Lung microvascular endothelial cell (primary cell): Measurements from ENCODE around the gene UGP2. TPM values are rescaled to one million over a fixed set of nuclear protein-coding genes. Genes with fewer than 3 reads are reported as not detected.
"Not testable (repeated sequence)": the region's sequence is repeated elsewhere in the genome, so short reads cannot be mapped to it uniquely, and the experiment has no call there.

ENCODE experiments used
- DNase-seq, 2 donors: peaks; one replicate each; pipeline versions ENCODE4 v3.0.0 to v3.0.0-alpha.2; 2010; ENCODE audit warnings: low read depth in 2 of 2
- total RNA-seq: library from RNA; depleted of rRNA; stranded (reverse); fragments of >200 nt; gene quantifications from 2 replicates; pipeline ENCODE4 v1.2.1, GENCODE V29; 2014

Gene UGP2
- total RNA-seq, 1 donor from 2014 or later = 182 TPM

- DNase-seq = no peak
These were observed 1.5 kb upstream of the UGP2 start for GRCh38 chr2:63840081-63840784.

DNA sequence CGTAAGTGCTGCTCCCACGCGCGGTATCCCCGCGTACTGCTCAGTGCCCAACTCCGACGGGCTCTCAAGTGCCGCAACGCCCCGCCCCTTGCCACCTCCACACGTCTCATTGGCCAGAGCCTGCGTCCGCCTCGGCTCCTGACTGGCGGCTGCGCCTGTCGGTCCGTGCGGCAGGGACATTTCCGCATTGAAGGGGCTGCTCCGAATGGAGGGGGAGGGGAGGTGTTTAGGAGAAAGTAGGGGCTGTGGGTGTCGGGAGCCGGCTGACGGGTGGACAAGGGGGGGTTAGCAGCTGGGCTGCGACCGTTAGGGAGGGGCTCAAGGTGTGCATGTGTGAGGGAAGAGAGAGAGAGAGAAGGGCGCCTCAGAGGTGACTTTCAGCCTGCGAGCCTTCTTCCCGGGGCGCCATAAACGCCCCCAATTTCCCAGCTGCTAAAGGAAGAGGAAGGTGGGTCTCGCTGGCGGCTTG, 877 bp upstream of the UGP2 start:
- peak; percentile 99 for DNase-seq

- peak; percentile 33 to 47 for DNase-seq
These were observed 709 bp downstream of the UGP2 start for GRCh38 chr2:63842149-63843061.

DNA sequence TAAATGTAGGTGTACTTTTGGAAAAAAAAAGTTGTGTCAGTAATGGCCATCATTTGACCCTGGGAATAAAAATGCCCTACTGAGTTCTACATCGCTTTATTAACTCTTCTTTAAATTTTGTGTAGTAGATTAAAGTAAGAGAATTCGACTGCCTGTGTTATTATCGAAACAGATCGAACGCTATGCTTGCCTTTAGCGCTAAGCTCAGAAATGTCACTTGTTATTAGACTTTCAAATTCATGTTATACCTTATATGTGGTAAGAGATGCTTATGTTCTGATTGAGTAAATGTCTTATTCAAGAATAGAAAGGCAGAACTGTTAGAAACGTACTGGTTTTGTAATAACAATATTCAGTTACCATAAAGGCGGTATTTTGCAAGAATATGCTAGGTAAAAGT, 1.4 kb downstream of the UGP2 start:
- no peak for DNase-seq

DNA sequence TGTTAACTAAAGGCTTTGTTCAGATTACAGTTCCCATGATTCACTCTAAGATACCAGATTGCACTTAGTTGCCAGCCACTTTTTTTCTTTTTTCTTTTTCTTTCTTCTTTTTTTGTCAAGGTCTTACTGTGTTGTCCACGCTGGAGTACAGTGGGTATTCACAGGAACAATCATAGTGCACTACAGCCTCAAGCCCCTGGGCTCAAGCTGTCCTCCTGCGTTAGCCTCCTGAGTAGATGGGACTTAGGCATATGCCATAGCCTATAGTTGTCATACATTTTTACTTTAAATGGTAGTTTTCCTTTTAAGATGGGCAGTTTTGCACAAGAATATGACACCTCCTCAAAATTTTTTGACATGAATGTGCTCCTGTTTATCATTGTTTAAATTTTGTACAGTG, 2.1 kb downstream of the UGP2 start:
- no peak for DNase-seq

DNA sequence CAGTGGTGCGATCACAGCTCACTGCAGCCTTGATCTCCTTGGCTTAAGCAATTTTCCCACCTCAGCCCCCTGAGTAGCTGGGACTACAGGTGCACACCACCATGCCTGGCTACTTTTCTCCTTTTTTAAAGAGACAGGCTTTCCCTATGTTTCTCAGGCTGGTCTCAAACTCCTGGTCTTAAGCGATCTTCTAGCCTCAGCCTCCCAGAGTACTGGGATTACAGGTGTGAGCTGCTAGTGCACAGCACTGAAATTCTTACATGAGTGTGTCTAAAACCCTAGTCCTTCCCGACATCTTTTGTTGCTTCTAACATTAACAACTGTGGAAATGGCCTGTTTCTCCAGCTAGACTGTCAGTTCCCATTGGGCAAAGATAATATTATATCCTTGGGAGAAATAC, 2.9 kb downstream of the UGP2 start:
- DNase-seq = no peak

DNA sequence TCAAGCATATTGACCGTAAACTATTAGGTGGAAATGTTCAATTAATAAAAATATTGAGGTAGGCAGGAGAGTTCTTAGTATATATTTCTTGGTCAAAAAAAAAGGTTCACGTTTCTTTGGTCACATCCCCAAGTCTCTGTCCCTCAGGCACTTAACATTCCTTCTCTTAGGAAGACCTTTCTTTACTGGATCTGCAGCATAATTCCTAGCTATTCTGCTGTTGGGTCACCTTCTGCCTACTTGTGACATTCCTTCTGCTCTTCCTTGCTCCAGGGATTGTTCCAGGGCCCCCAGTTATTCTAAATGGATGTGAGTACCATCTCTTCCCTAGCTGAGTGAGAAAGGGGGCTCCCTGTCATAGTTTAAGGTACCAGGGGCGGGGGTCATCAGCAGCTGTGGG, 4.2 kb downstream of the UGP2 start:
- no peak for DNase-seq

DNA sequence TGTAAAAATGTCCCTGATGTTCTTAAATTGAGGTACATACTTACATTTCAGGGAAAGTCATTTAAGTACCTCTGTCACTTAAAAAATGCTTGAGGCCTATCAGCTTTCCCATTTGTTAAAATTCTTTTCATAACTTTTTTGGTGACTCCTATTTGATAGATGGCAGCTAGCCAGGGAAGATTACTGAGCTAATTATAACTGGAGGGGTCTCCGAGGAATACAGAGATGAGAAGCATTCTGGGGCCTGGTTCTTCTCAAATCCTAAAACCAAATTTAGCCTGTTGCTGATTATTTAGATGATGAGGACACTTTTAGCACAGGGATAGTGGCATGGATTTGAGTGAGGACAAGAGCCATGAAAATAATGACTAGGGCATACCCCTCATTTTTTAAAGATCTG, 4.8 kb downstream of the UGP2 start:
- no peak for DNase-seq

DNA sequence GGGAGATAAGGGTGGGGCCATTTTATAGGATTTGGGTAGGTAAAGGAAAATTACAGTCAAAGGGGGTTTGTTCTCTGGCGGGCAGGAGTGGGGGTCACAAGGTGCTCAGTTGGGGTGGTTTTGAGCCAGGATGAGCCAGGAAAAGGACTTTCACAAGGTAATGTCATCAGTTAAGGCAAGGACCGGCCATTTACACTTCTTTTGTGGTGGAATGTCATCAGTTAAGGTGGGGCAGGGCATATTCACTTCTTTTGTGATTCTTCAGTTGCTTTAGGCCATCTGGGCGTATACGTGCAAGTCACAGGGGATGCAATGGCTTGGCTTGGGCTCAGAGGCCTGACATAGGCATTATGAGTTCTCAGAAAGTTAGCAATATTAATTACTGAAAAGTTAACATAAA, 5.9 kb downstream of the UGP2 start:
- DNase-seq = not testable (repeated sequence)

- DNase-seq = no peak
These were observed 7.9 kb downstream of the UGP2 start for GRCh38 chr2:63849381-63850203.

- DNase-seq = no peak
These were observed 8.5 kb downstream of the UGP2 start for GRCh38 chr2:63850204-63850571.

- DNase-seq = no peak
These were observed 9.0 kb downstream of the UGP2 start for GRCh38 chr2:63850649-63851048.

GRCh38 chr2:63851691-63852311, 10.1 kb downstream of the UGP2 start:
- DNase-seq = no peak

DNA sequence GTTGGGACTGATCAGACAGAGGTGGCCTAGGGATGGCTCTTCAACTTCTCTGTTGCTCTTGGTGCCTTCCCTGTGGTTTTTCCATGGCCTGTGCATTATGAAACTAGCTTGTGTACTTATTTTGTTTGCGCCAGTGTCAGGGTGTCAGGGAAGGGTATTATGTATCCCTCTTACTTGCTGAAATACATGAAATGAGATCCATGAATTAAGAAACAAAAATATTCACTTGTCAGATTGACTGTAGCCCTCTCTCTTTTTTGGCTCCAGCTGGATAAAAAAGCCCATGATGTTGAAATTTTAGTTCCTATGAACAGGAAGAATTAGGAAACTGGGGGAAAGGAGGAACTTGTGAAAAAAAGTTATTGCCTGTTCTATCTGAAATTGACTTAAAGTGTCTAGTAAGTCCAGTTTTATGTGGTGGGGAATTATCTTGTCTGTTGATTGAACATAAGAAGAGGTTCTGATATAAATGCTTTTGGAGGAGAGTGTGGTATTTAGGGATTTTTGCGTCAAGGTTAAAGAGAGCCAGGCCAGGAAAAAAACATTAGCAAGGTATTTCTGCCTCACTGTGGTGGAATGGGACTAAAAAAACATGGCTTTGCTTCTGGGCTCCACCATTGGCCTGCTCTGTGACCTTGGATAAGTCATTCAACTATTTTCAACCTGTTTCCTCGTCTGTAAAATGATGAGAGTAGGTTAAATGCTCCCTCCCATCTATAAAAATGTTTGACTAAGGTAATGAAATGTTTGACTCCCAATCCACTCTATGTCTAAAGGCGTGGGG, 12.0 kb downstream of the UGP2 start:
- DNase-seq = peak in 1 of 2 donors; percentile 43

DNA sequence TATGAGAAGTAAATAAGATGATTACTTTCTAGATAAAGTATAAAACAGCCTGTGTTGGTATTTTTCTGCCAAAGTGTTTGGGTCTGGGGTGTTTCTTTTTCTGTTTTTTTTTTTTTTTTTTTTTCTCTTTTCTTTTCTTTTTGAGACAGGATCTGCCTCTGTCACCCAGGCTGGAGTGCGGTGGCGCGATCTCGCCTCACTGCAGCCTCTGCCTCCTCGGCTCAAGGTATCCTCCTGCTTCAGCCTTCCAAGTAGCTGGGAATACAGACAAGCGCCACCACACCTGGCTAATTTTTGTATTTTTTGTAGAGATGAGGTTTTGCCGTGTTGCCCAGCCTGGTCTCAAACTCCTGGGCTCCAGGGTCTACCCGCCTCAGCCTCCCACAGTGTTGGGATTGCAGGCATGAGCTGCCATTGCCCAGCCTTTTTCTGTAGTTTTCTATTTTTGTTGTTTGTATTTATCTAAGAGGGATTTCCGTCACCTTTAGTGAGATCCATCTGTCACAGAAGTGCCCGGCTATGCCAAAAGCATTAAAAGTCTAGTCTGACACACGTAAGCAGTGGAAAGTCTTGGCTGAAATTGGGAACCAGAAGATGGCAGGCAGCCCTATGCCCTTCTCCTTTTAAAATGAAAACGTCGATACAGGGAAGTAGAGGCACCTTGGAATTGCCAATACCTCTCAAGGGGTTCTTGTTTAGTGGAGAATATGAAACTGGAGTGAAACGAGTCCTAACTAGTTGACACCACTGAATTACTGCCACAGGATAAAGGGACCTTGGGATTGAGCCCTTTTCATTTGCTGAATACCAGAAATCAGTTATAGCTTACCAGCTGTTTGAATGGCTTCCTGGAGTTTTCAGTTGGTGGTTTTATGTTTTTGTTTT, 14.0 kb downstream of the UGP2 start:
- no peak for DNase-seq

- no peak for DNase-seq
These were observed 14.6 kb downstream of the UGP2 start for GRCh38 chr2:63856303-63856603.

DNA sequence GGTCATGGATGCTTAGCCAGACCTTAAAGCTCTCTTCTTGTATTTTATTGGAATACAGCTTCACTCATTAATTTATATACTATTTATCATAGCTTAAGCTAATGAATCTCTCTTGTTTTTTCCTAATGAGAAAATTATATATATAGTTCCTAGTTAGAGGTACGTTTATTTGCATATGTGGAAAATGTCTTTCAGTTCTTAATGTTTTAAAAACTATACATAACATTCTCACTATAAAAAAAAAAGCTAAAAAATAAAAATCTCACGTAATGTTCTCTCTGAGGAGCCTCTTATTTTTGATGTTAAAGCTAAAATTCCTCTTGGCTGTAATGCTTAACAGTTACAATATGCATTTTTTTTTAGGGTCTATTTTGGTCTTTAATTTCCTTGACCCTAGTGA, 16.6 kb downstream of the UGP2 start:
- DNase-seq = no peak

DNA sequence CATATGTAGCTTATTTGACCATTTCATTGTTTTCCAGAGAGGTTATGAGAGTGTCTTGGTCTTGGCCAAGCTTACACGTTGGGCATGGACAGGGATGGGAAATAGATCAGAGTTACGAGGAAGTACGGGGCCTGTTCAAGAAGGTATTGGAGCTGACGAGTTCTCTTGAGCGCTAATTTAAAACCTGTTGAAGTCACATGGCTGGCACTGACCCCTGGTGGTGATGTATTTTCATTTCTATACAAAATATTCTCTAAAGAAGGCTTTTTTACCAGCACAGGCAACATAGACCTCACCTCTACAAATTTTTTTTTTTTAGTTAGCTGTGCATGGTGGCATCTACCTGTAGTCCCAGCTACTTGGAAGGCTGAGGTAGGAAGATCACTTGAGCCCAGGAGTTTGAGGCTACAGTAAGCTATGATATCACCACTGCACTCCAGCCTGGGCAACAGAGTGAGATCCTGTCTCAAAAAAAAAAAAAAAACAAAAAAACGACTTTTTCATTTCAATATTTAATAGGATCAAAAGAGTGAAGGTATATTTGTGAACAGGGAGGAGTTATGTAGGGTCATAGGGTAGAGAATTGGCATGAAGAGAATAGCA, 19.6 kb downstream of the UGP2 start:
- DNase-seq = peak; percentile 79 to 81

DNA sequence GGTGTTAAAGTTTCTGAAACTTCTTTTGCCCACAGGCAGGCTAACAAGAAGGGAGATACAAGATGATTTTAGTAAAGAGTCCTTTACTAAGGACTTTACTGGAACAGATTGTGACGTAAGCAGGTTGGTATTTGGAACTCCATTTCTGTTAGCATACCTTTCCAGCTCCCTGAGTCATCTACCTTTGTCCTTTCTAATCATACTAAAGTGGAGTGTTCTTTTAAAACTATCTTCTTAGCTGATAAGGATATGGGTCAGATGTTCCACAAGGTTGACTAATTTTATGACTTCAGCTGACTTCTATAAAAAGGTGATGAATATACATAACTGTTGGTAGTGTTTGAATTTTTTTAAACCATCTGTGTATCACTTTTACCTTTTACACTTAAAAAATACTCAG, 21.1 kb downstream of the UGP2 start:
- no peak for DNase-seq
